ENCODE results near the gene ALDH1L1.
A peak's percentile ranks its signal among the peaks of the same experiment; 100 is the strongest.

ALDH1L1 gene

GRCh38 chr3:126212250-126212619 is 31.8 kb upstream of the ALDH1L1 start:
- Mint-ChIP-seq H3K4me1 (peaks cover 6% of the 10 kb centered on the region), H3K27me3 (ENCODE audit: low read depth) (peaks cover 43% of the 10 kb centered on the region), H3K27ac (peak overlapping the region in 1 of 3 experiments; percentile 81), H3K9me3 (peaks cover 5% of the 10 kb centered on the region), H3K36me3 (ENCODE audit: low read depth) (no peaks in the 10 kb centered on the region), H3K4me3 (peak overlapping the region; percentile 86 to 92 (median 90))
- TF ChIP-seq, protein P1, sequence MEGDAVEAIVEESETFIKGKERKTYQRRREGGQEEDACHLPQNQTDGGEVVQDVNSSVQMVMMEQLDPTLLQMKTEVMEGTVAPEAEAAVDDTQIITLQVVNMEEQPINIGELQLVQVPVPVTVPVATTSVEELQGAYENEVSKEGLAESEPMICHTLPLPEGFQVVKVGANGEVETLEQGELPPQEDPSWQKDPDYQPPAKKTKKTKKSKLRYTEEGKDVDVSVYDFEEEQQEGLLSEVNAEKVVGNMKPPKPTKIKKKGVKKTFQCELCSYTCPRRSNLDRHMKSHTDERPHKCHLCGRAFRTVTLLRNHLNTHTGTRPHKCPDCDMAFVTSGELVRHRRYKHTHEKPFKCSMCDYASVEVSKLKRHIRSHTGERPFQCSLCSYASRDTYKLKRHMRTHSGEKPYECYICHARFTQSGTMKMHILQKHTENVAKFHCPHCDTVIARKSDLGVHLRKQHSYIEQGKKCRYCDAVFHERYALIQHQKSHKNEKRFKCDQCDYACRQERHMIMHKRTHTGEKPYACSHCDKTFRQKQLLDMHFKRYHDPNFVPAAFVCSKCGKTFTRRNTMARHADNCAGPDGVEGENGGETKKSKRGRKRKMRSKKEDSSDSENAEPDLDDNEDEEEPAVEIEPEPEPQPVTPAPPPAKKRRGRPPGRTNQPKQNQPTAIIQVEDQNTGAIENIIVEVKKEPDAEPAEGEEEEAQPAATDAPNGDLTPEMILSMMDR (IDR thresholded peaks at IDR 0.05; ENCODE audit: unreplicated experiment in 3 of 3): no peak

DNA sequence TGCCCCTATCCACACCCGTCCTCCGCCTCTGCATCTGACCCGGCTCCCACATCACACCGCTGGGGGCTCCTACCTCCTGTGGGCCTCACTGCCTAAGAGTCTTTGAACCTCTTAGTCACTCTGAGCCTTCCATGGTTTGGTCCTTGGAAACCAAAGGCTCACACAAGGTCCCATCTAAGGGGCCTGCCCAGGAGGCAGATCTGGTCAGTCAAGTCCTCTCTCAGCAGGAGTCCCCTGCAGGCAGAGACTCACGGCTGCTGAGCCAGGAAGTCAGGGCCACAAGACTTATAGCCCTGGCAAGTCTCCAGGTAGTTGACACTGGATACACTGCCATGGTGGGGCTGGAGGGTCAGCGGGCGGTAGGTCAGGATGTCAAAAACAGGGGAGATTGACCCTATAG is 31.2 kb upstream of the ALDH1L1 start:
- Mint-ChIP-seq H3K4me3 (peak overlapping the region; percentile 86 to 92 (median 90)), H3K4me1 (peaks cover 6% of the 10 kb centered on the region), H3K9me3 (peaks cover 5% of the 10 kb centered on the region), H3K27ac (peak overlapping the region in 1 of 3 experiments; percentile 14), H3K27me3 (ENCODE audit: low read depth) (peaks cover 45% of the 10 kb centered on the region), H3K36me3 (ENCODE audit: low read depth) (no peaks in the 10 kb centered on the region)
- TF ChIP-seq, protein P1 (IDR thresholded peaks at IDR 0.05; ENCODE audit: unreplicated experiment in 3 of 3): no peak

- Mint-ChIP-seq H3K36me3 (ENCODE audit: low read depth) (no peaks in the 10 kb centered on the region), H3K27me3 (ENCODE audit: low read depth) (peaks cover 40% of the 10 kb centered on the region), H3K4me3 (no peak overlapping the region), H3K27ac (no peak overlapping the region), H3K9me3 (peaks cover 5% of the 10 kb centered on the region), H3K4me1 (peaks cover 6% of the 10 kb centered on the region)
- TF ChIP-seq, protein P1 (IDR thresholded peaks at IDR 0.05; ENCODE audit: unreplicated experiment in 3 of 3): no peak
Measured at GRCh38 chr3:126210606-126211005, 30.2 kb upstream of the ALDH1L1 start.

DNA sequence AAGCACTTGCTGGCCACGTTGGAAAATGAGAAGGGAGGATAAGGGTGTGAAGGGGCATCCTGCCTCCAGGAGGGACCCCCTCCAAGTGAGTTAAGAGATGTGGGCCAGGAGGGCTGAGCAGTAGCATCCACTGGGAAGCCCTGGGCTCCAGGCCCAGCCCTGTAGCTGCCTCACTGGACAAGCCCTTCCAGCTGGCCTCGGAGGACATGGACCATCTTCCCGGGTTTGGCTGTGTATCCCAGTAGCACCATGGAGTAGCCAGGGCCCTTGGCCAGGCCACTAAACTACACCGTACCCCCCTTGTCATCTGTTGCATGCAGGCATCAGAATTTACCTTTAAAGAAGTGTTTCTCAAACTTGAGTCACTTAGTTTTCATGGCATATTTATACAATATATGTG is 29.4 kb upstream of the ALDH1L1 start:
- H3K36me3 Mint-ChIP-seq (ENCODE audit: low read depth): no peaks in the 10 kb centered on the region
- H3K9me3 Mint-ChIP-seq: peaks cover 5% of the 10 kb centered on the region
- TF ChIP-seq, protein P1 (IDR thresholded peaks at IDR 0.05; ENCODE audit: unreplicated experiment in 3 of 3): no peak
- peaks cover 6% of the 10 kb centered on the region for H3K4me1 Mint-ChIP-seq
- H3K27me3 Mint-ChIP-seq (ENCODE audit: low read depth): peaks cover 38% of the 10 kb centered on the region
- no peak overlapping the region for H3K4me3 Mint-ChIP-seq
- H3K27ac Mint-ChIP-seq: no peak overlapping the region

DNA sequence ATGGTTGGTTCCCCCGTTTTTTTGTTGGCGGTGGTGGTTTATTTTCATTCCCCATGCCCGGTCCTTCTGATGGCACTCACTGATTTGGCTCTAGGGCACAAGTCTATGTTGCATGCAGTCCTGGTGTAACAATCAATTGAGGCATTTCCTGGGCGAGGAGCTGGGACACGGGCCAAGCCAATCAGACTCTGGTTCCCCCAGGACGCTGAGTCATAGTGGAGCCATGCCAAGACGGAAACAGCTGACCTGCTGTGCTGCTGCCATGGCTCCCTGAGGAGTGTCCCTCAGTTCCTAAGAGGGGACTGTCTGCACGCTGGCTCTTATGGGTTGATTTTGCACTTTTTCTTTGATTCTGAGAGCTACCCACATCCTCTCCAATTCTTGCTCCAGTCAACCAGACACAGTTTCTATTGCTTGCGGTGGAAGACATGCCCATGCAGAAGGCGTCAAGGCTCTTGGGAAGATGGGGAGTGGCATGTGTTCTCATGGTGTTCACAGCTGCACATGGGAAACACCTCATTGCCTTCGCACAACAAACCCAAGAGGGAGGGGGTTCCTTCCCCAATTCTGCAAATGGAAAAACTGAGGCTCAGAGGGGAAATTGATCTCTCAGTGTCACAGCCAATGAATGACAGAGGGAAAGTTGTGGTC is 28.3 kb upstream of the ALDH1L1 start:
- Mint-ChIP-seq H3K27ac (no peak overlapping the region), H3K9me3 (no peaks in the 10 kb centered on the region), H3K36me3 (ENCODE audit: low read depth) (no peaks in the 10 kb centered on the region), H3K4me3 (no peak overlapping the region), H3K27me3 (ENCODE audit: low read depth) (peaks cover 32% of the 10 kb centered on the region), H3K4me1 (no peaks in the 10 kb centered on the region)
- TF ChIP-seq, protein P1 (IDR thresholded peaks at IDR 0.05; ENCODE audit: unreplicated experiment in 3 of 3): no peak

- H3K27me3 Mint-ChIP-seq (ENCODE audit: low read depth): peaks cover 30% of the 10 kb centered on the region
- H3K4me1 Mint-ChIP-seq: no peaks in the 10 kb centered on the region
- no peak overlapping the region for H3K4me3 Mint-ChIP-seq
- no peaks in the 10 kb centered on the region for H3K9me3 Mint-ChIP-seq
- TF ChIP-seq, protein P1 (IDR thresholded peaks at IDR 0.05; ENCODE audit: unreplicated experiment in 3 of 3): no peak
- H3K36me3 Mint-ChIP-seq (ENCODE audit: low read depth): no peaks in the 10 kb centered on the region
- H3K27ac Mint-ChIP-seq: no peak overlapping the region
Measured at GRCh38 chr3:126208182-126208581, 27.8 kb upstream of the ALDH1L1 start.

Measured in nephron (organoid).